ENCODE results near the gene PLEKHA5. TPM values are rescaled to one million over a fixed set of nuclear protein-coding genes. Genes with fewer than 3 reads are reported as not detected.

Gene PLEKHA5
- total RNA-seq, 1 donor, result 40.7 TPM

GRCh38 chr12:19238540-19238939 is 109.0 kb downstream of the PLEKHA5 start:
- no peak overlapping the region for H3K4me3 ChIP-seq (ENCODE audit: low read depth, low read length)

DNA sequence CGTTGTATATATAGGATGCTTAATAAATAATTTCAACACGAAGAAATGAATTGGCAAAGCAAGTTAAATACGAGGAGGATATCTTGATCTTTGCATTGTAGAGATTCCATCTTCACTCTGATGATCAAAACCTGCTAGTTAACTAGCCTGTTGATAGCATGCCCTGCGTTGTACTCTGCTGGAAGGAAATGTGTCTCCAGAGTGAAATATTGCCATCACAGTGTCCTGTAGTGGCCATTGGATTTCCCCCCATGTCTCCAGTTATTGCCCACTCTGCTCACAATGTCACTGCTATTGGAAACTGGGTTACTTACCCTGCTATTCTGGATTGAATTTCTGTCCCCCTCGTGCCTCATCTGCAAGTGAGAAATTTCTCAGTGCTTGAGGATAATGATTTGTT is 109.6 kb downstream of the PLEKHA5 start:
- TF ChIP-seq CTCF (IDR thresholded peaks at IDR 0.05; ENCODE audit: insufficient read depth, low read length), result no peak
- no peak for DNase-seq (ENCODE audit: low read depth)
- no peak overlapping the region for H3K4me3 ChIP-seq (ENCODE audit: low read depth, low read length)

More at GRCh38 chr12:19238540-19238939, 109.0 kb downstream of the PLEKHA5 start:
- no peak for TF ChIP-seq CTCF (IDR thresholded peaks at IDR 0.05; ENCODE audit: insufficient read depth, low read length)
- DNase-seq (ENCODE audit: low read depth), result no peak

DNA sequence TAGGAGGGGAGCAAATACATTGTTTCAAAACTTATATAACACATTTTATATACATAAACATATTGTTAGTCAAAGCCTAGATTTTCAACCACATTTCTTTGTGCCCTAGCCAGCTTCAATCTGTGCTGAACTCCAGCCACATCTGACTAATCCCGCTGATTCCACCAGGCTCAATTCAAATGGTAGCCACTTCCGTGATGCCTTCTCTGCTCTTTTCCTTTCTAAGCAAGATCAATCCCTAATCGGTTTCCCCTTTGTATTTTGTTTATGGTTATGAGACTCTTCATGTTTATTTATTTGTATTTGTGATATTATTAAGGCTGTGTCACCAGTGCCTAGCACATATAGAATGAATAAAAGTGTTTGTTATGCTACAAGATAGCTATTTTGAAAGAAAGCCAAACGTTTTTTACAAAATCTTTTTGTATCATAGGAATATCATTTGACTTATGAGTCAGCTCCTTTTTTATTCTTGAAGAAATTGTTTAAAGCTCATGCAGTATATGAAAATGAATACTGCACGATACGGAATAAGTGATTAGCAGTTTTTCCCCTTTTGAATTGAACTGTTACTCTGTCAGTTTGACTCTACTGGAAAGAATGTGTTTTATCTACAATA is 110.2 kb downstream of the PLEKHA5 start:
- no peak overlapping the region for H3K4me3 ChIP-seq (ENCODE audit: low read depth, low read length)
- TF ChIP-seq CTCF (IDR thresholded peaks at IDR 0.05; ENCODE audit: insufficient read depth, low read length), result no peak
- peak; percentile 81 for DNase-seq (ENCODE audit: low read depth)

GRCh38 chr12:19242581-19242980 is 113.0 kb downstream of the PLEKHA5 start:
- no peak overlapping the region for H3K4me3 ChIP-seq (ENCODE audit: low read depth, low read length)
- no peak for TF ChIP-seq CTCF (IDR thresholded peaks at IDR 0.05; ENCODE audit: insufficient read depth, low read length)
- no peak for DNase-seq (ENCODE audit: low read depth)

GRCh38 chr12:19243551-19243950 is 114.0 kb downstream of the PLEKHA5 start:
- H3K4me3 ChIP-seq (ENCODE audit: low read depth, low read length), result no peak overlapping the region
- DNase-seq (ENCODE audit: low read depth), result no peak
- no peak for TF ChIP-seq CTCF (IDR thresholded peaks at IDR 0.05; ENCODE audit: insufficient read depth, low read length)

GRCh38 chr12:19244312-19244711 is 114.8 kb downstream of the PLEKHA5 start:
- no peak for TF ChIP-seq CTCF (IDR thresholded peaks at IDR 0.05; ENCODE audit: insufficient read depth, low read length)
- no peak overlapping the region for H3K4me3 ChIP-seq (ENCODE audit: low read depth, low read length)
- peak; percentile 72 for DNase-seq (ENCODE audit: low read depth)

DNA sequence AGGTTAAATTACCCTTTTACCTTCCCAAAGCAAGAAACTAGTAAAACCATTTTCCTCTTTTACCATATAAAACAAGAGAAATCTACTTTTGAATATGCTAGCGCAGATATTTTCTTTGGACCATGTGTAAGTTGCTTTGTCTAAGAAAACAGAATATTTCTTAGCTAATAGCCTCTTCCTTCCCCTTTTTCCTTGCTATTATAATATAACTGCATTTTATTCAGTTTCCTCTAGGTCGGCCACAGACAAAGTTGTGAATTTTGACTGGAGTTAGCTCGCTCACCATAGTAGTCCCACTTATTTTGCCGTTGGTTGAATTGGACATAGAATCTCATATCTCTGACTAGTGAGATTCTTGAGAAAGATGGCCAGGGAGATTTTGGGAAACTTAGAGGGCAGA is 115.6 kb downstream of the PLEKHA5 start:
- no peak overlapping the region for H3K4me3 ChIP-seq (ENCODE audit: low read depth, low read length)
- TF ChIP-seq CTCF (IDR thresholded peaks at IDR 0.05; ENCODE audit: insufficient read depth, low read length), result no peak

More for the DNA sequence above, 115.6 kb downstream of the PLEKHA5 start:
- no peak for DNase-seq (ENCODE audit: low read depth)

All from fibroblast of the aortic adventitia (primary cell).